ENCODE measurements around the gene GRAMD1B. TPM values are rescaled to one million over a fixed set of nuclear protein-coding genes. Genes with fewer than 3 reads are reported as not detected.

Gene GRAMD1B
- total RNA-seq, 4 donors from 2014 or later, result 5.1 to 10.5 (median 8.4) TPM

GRCh38 chr11:123405123-123405592 lies 24.9 kb upstream of the GRAMD1B start:
- no peak for TF ChIP-seq CTCF (IDR thresholded peaks at IDR 0.05; ENCODE audit: low read depth)

GRCh38 chr11:123406441-123407129 lies 23.5 kb upstream of the GRAMD1B start:
- TF ChIP-seq CTCF (IDR thresholded peaks at IDR 0.05; ENCODE audit: low read depth), result no peak

- no peak for TF ChIP-seq CTCF (IDR thresholded peaks at IDR 0.05; ENCODE audit: low read depth)
Observed at GRCh38 chr11:123407130-123407995, 22.7 kb upstream of the GRAMD1B start.

- no peak for TF ChIP-seq CTCF (IDR thresholded peaks at IDR 0.05; ENCODE audit: low read depth)
Observed at GRCh38 chr11:123407996-123408597, 22.0 kb upstream of the GRAMD1B start.

- no peak for TF ChIP-seq CTCF (IDR thresholded peaks at IDR 0.05; ENCODE audit: low read depth)
Observed at GRCh38 chr11:123408619-123409455, 21.2 kb upstream of the GRAMD1B start.

GRCh38 chr11:123409456-123410217 lies 20.4 kb upstream of the GRAMD1B start:
- TF ChIP-seq CTCF (IDR thresholded peaks at IDR 0.05; ENCODE audit: low read depth), result no peak
